ENCODE results near the gene RUNX3.

The RUNX3 gene

GRCh38 chr1:24963943-24964693 lies 34.0 kb upstream of the RUNX3 start:
- peak overlapping the region in 12 of 21 experiments; percentile 9 to 83 (median 60) for H3K27ac ChIP-seq
- peak overlapping the region in 3 of 7 experiments; percentile 7 to 20 (median 15) for H3K4me3 ChIP-seq

GRCh38 chr1:24963099-24963872 lies 33.2 kb upstream of the RUNX3 start:
- peak overlapping the region in 3 of 7 experiments; percentile 7 to 17 (median 15) for H3K4me3 ChIP-seq
- H3K27ac ChIP-seq: peak overlapping the region in 9 of 21 experiments; percentile 4 to 83 (median 61)

GRCh38 chr1:24961961-24962861 lies 32.1 kb upstream of the RUNX3 start:
- H3K4me3 ChIP-seq: no peak overlapping the region
- peak overlapping the region in 4 of 21 experiments; percentile 27 to 83 (median 58) for H3K27ac ChIP-seq

- Histone ChIP-seq H3K4me3 (no peak overlapping the region), H3K27ac (peak overlapping the region in 1 of 21 experiments; percentile 19)
Observed at GRCh38 chr1:24961334-24961733, 31.3 kb upstream of the RUNX3 start.

GRCh38 chr1:24960071-24960801 lies 30.2 kb upstream of the RUNX3 start:
- no peak overlapping the region for H3K27ac ChIP-seq
- no peak overlapping the region for H3K4me3 ChIP-seq

- H3K27ac ChIP-seq: no peak overlapping the region
- no peak overlapping the region for H3K4me3 ChIP-seq
Observed at GRCh38 chr1:24959623-24959975, 29.5 kb upstream of the RUNX3 start.

- Histone ChIP-seq H3K4me3 (no peak overlapping the region), H3K27ac (peak overlapping the region in 1 of 21 experiments; percentile 23)
Observed at GRCh38 chr1:24958766-24959622, 28.9 kb upstream of the RUNX3 start.

- Histone ChIP-seq H3K27ac (peak overlapping the region in 1 of 21 experiments; percentile 51), H3K4me3 (no peak overlapping the region)
Observed at GRCh38 chr1:24957808-24958752, 28.0 kb upstream of the RUNX3 start.

GRCh38 chr1:24957016-24957807 lies 27.1 kb upstream of the RUNX3 start:
- peak overlapping the region in 3 of 21 experiments; percentile 4 to 51 (median 47) for H3K27ac ChIP-seq
- H3K4me3 ChIP-seq: no peak overlapping the region

- H3K27ac ChIP-seq: peak overlapping the region in 3 of 21 experiments; percentile 1 to 51 (median 3)
Observed at GRCh38 chr1:24955779-24956365, 25.8 kb upstream of the RUNX3 start.

GRCh38 chr1:24955161-24955560 lies 25.1 kb upstream of the RUNX3 start:
- Histone ChIP-seq H3K4me3 (no peak overlapping the region), H3K27ac (peak overlapping the region in 2 of 21 experiments; percentile 7 to 51)

More at GRCh38 chr1:24955779-24956365, 25.8 kb upstream of the RUNX3 start:
- H3K4me3 ChIP-seq: no peak overlapping the region

- H3K4me3 ChIP-seq: no peak overlapping the region
- H3K27ac ChIP-seq: peak overlapping the region in 2 of 21 experiments; percentile 7 to 51
Observed at GRCh38 chr1:24954631-24955030, 24.6 kb upstream of the RUNX3 start.

GRCh38 chr1:24954022-24954421 lies 23.9 kb upstream of the RUNX3 start:
- Histone ChIP-seq H3K4me3 (no peak overlapping the region), H3K27ac (peak overlapping the region in 1 of 21 experiments; percentile 51)

- Histone ChIP-seq H3K4me3 (no peak overlapping the region), H3K27ac (no peak overlapping the region)
Observed at GRCh38 chr1:24952413-24952841, 22.4 kb upstream of the RUNX3 start.

- H3K27ac ChIP-seq: no peak overlapping the region
- no peak overlapping the region for H3K4me3 ChIP-seq
Observed at GRCh38 chr1:24951810-24952412, 21.8 kb upstream of the RUNX3 start.
